Muscle of leg (tissue), 11 donors: Measurements from ENCODE around the gene AADAC. TPM values are rescaled to one million over a fixed set of nuclear protein-coding genes. Genes with fewer than 3 reads are reported as not detected.
"Not testable (repeated sequence)": the region's sequence is repeated elsewhere in the genome, so short reads cannot be mapped to it uniquely, and the experiment has no call there.

ENCODE experiments used
- DNase-seq: peaks from one replicate; pipeline ENCODE4 v3.0.0; 2013
- H3K27ac ChIP-seq: one replicate; pipeline ENCODE4 v1.5.1; 2013; ENCODE audit warnings: mild to moderate bottlenecking, low read length, control low read depth
- H3K27me3 ChIP-seq: one replicate; pipeline ENCODE4 v1.6.1; 2013; ENCODE audit warnings: low read length; ENCODE audit not compliant: control insufficient read depth, insufficient read depth
- H3K36me3 ChIP-seq: one replicate; pipeline ENCODE4 v1.6.1; 2013; ENCODE audit warnings: low read length; ENCODE audit not compliant: control insufficient read depth, insufficient read depth
- H3K4me1 ChIP-seq: one replicate; pipeline ENCODE4 v1.6.1; 2013; ENCODE audit warnings: low read length; ENCODE audit not compliant: control insufficient read depth, insufficient read depth
- H3K4me3 ChIP-seq: one replicate; pipeline ENCODE4 v1.5.1; 2013; ENCODE audit warnings: low read length, control low read depth
- H3K9me3 ChIP-seq: replicated peaks from 2 replicates; pipeline ENCODE4 v1.6.1; 2013; ENCODE audit warnings: low read depth, low read length; ENCODE audit not compliant: control insufficient read depth
- WGBS: methylation state at CpG from one replicate; pipeline ENCODE4 v1.1.5; 2013; ENCODE audit warnings: missing lambda C conversion rate; ENCODE audit not compliant: insufficient coverage; 5-methylcytosine and 5-hydroxymethylcytosine counted together
- polyA plus RNA-seq, 8 donors: library from polyadenylated mRNA; unstranded; fragments of 120-200 nt; gene quantifications; one replicate each; pipeline versions ENCODE4 v1.2.1 to v1.2.3, GENCODE V29; 2013; ENCODE audit warnings: inconsistent platforms in 1 of 8, low replicate concordance in 1 of 8; ENCODE audit not compliant: insufficient read length in 8 of 8, insufficient read depth in 1 of 8
- total RNA-seq: library from RNA; stranded (reverse); fragments of 120-200 nt; gene quantifications from one replicate; pipeline ENCODE4 v1.2.4, GENCODE V29; 2013

The AADAC gene
- total and polyA plus RNA-seq, 9 donors: 0.09 to 7.3 (median 0.43) TPM; not detected in 2

DNA sequence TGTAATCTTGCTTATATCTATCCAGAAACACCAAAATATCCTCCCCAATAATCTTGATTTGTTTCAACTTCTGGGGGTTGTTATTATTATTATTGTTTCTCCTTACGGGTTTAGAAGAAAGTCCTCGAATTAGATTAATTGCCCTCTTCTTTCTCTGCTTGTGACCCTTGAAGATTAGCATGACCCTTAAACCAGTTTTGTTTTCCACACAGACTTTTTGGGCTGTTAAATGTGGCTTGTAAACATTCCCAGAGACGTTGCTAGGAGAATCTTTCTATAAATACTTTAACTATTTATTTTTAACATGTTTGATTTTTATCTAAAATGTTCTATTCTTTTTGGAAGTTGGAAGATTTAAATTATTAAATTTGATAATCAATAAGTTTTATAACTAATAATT lies 55.3 kb downstream of the AADAC start:
- no CpG with 5 or more reads among the region's 3 CpGs for WGBS
- DNase-seq: peak; percentile 44

DNA sequence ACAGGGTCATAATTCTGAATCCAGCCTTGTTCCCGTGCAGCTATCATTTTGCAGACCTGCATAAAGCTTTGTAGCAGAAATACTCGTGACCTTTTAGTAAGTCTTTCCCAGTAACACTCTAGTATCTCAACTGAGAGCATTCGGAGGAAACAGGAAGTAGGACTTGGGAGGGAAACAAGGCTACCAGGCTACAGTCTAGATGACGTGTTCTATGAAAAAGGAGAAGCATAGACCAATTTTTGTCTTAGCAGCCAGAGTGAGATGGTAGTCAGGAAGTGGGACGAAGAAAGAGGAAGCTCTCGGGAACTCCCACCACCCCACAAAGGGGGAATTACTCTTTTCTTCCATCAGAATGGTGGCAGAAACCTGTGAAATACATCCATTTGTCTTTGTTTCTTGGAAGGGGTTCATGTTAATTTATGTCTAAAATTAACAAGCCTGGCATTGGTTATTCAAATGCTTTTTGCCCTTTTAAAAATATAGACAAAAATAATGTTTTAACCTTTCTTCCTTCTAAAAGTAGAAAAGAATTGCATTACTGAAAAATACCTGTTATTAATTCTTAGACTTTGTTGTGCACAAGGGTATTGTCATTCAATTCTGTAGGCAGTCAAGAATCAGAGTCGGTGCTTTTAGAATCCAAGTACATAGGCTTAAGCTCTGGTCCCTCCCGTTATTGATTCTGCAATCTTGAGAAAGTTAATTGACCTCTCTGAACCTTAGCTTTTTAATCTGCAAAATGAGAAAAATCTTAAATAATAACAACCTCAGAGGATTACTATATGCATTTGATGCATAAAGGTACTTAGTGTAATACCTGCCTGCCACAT lies 57.9 kb downstream of the AADAC start:
- Histone ChIP-seq H3K27me3 (no peaks in the 10 kb centered on the region), H3K9me3 (no peaks in the 10 kb centered on the region), H3K36me3 (no peaks in the 10 kb centered on the region), H3K4me3 (no peak overlapping the region), H3K27ac (no peak overlapping the region), H3K4me1 (no peaks in the 10 kb centered on the region)
- no CpG with 5 or more reads among the region's 8 CpGs for WGBS
- DNase-seq: peak; percentile 85

More for the DNA sequence above, 55.3 kb downstream of the AADAC start:
- Histone ChIP-seq H3K27me3 (no peaks in the 10 kb centered on the region), H3K36me3 (no peaks in the 10 kb centered on the region), H3K4me3 (no peak overlapping the region), H3K9me3 (no peaks in the 10 kb centered on the region), H3K27ac (no peak overlapping the region), H3K4me1 (no peaks in the 10 kb centered on the region)

DNA sequence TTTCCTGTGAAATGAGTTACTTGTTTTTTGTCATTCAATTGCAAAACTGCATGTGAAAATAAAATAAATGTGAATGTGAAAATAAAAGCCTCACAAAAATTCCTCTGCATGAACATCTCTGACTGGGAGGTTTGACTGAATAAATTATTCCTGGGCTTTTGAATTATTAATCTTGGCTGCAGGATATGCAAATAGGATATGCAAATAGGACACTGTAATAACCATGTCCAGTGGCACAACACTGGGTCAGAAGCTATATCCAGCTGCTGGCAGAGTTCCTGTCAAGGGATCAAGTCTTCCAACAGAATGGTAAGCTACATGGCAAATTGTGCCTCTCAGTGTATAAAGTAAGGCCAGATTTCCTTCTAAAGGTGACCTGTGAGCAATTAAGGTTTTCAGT lies 59.5 kb downstream of the AADAC start, which contains the start of gene SUCNR1:
Gene SUCNR1 (plus strand): TSS at position 246 of the 400 bp plus-strand sequence. CDS start 6,250 bp downstream, outside the sequence.
- Histone ChIP-seq H3K9me3 (no peaks in the 10 kb centered on the region), H3K4me3 (no peak within 1 kb of the TSS), H3K36me3 (no peaks in the 10 kb centered on the region), H3K27me3 (no peaks in the 10 kb centered on the region), H3K27ac (no peak within 1 kb of the TSS), H3K4me1 (no peaks in the 10 kb centered on the region)
- peak; percentile 48 for DNase-seq

DNA sequence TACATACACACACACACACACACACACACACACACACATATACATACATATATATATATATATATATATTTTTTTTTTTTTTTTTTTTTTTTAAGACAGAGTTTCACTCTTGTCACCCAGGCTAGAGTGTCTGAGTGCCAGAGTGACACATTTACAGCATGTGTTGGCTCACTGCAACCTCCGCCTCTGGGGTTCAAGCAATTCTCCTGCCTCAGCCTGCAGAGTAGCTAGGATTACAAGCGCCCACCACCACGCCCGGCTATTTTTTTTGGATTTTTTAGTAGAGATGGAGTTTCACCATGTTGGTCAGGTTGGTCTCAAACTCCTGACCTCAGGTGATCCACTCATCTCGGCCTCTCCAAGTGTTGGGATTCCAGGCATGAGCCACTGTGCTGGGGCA lies 60.2 kb downstream of the AADAC start:
- not testable (repeated sequence) for DNase-seq, H3K9me3 ChIP-seq, H3K27ac ChIP-seq, H3K36me3 ChIP-seq, H3K4me1 ChIP-seq, H3K27me3 ChIP-seq, H3K4me3 ChIP-seq
- WGBS: 83% methylated on average over 2 of the region's 5 CpGs

DNA sequence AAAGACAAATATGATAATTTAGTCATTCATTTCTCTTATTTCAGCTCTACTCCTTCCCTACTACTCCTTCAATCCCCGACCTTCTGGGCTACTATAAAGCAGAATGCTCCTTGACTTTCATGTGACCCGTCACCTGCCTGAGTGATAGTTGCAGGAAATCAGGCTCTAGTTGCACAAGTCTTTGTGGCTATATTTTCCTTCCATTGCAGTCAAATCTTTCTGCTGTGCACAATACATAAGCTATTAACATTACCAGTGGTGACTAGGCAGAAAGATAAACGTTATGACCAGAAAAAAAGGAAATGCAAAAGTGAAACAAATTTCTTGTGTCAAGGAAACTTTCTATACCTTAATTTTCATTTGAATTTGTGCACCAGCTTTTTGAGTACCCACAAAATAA lies 61.8 kb downstream of the AADAC start:
- no CpG with 5 or more reads among the region's 3 CpGs for WGBS
- Histone ChIP-seq H3K27ac (no peak overlapping the region), H3K4me3 (no peak overlapping the region), H3K27me3 (no peaks in the 10 kb centered on the region), H3K4me1 (no peaks in the 10 kb centered on the region), H3K36me3 (no peaks in the 10 kb centered on the region), H3K9me3 (no peaks in the 10 kb centered on the region)
- peak; percentile 55 for DNase-seq

DNA sequence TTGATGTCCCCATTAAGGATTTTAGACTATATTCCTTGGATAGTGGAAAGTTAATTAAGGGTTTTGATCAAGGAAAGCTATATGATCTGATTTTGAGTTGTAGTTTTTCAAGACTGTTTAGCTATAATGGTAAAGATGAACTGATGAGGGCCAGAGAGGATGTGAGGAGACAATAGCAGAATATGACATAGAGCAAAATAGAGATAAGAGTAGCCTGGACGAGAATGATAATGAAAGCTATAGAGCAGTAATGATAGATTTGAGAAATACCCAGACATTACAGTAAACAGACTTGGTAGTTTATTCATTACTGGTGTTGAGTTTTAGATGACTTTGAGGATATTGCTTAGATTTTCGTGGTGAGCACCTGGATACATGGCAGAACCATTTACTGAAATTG lies 63.4 kb downstream of the AADAC start:
- Histone ChIP-seq H3K4me1 (no peaks in the 10 kb centered on the region), H3K27me3 (no peaks in the 10 kb centered on the region), H3K27ac (no peak overlapping the region), H3K36me3 (no peaks in the 10 kb centered on the region), H3K4me3 (no peak overlapping the region), H3K9me3 (no peaks in the 10 kb centered on the region)
- DNase-seq: no peak
- WGBS: 60% methylated on average over 1 of the region's 2 CpGs

Other genes with a start within 250 kb of the AADAC start
- gene AADACL2, start 80.2 kb upstream of the AADAC start, total RNA-seq: not detected
- gene AADACL2, start 80.2 kb upstream of the AADAC start, polyA plus RNA-seq: 1 to 10 TPM in 1 of 8 donors, under 1 TPM in 1, not detected in 6; 0.30 to 2.5 TPM
- 0.04 TPM for gene SUCNR1, start 59.5 kb downstream of the AADAC start, total RNA-seq
- gene SUCNR1, start 59.5 kb downstream of the AADAC start, polyA plus RNA-seq: under 1 TPM in 6 of 8 donors, not detected in 2; 0.05 to 0.20 (median 0.10) TPM